Panc1 (cell line): ENCODE measurements around the gene METTL22. TPM values are rescaled to one million over a fixed set of nuclear protein-coding genes. Genes with fewer than 3 reads are reported as not detected.

ENCODE experiments used
- ATAC-seq: fragments of 200-7000 bp; cut with Tn5 transposase; 2 replicates; pipeline ENCODE4 v1.9.1; 2020; ENCODE audit warnings: mild to moderate bottlenecking, moderate library complexity
- BruUV-seq: library from RNA; stranded (reverse); fragments of 400-500 nt; replicated peaks from 2 replicates; lab custom pipeline; 2021; lab: Mats Ljungman, UMichigan
- CTCF ChIA-PET: fragments of 300-600 bp; sonication (Branson Sonifier 250); formaldehyde crosslinking; loops from one replicate; lab custom pipeline; 2022; ENCODE audit warnings: antibody characterized with exemption; lab: Charles Lee
- POLR2A ChIA-PET: fragments of 300-600 bp; sonication (Branson Sonifier 250); formaldehyde crosslinking; loops from one replicate; lab custom pipeline; 2022; ENCODE audit warnings: antibody characterized with exemption; lab: Charles Lee
- DNase-seq: peaks from one replicate; pipeline ENCODE4 v3.0.0-alpha.2; 2010; ENCODE audit warnings: low read depth, low spot score
- H3K27ac ChIP-seq: 2 replicates; pipeline ENCODE4 v1.5.1; 2011; ENCODE audit warnings: mild to moderate bottlenecking, low read length, inconsistent platforms
- H3K27me3 ChIP-seq: fragments of 200-500 bp; sonication (Bioruptor generic); 2 replicates; pipeline ENCODE4 v1.6.0; 2014; ENCODE audit warnings: low read length, inconsistent platforms; ENCODE audit not compliant: control insufficient read depth, insufficient read depth
- H3K36me3 ChIP-seq: fragments of 200-500 bp; sonication (Bioruptor generic); 2 replicates; pipeline ENCODE4 v1.5.1; 2014; ENCODE audit warnings: inconsistent platforms, mild to moderate bottlenecking, low read length, moderate library complexity; ENCODE audit not compliant: control insufficient read depth, insufficient read depth
- H3K4me1 ChIP-seq: 2 replicates; pipeline ENCODE4 v1.5.1; 2011; ENCODE audit warnings: inconsistent platforms, mild to moderate bottlenecking, low read length, moderate library complexity; ENCODE audit not compliant: control insufficient read depth, insufficient read depth
- H3K4me3 ChIP-seq, 2 experiments: 2 replicates each; pipeline ENCODE4 v1.5.1; 2011 to 2012; ENCODE audit warnings: low read depth in 2 of 2, low read length in 2 of 2, mild to moderate bottlenecking in 2 of 2, inconsistent platforms in 1 of 2, moderate library complexity in 1 of 2
- H3K9me3 ChIP-seq: fragments of 200-500 bp; sonication (Bioruptor generic); 2 replicates; pipeline ENCODE4 v1.5.1; 2014; ENCODE audit warnings: low read depth, mild to moderate bottlenecking, inconsistent platforms, low read length, moderate library complexity; ENCODE audit not compliant: control insufficient read depth, insufficient read depth
- POLR2AphosphoS5 ChIP-seq: IDR thresholded peaks from 2 replicates; pipeline ENCODE4 v1.6.1; 2012; ENCODE audit warnings: mild to moderate bottlenecking, low read depth, low read length, moderate library complexity
- SIN3A ChIP-seq: IDR thresholded peaks from 2 replicates; pipeline ENCODE4 v1.6.1; 2012; ENCODE audit warnings: low read depth, mild to moderate bottlenecking, low read length, moderate library complexity, borderline replicate concordance; ENCODE audit not compliant: insufficient read depth
- TCF7L2 ChIP-seq: IDR thresholded peaks from 2 replicates; pipeline ENCODE4 v1.6.1; 2011; ENCODE audit warnings: mild to moderate bottlenecking, low read depth, low read length, inconsistent platforms
- in situ Hi-C: cut with HindIII; loops from 2 replicates; pipeline ENCODE4 v1.10.0; 2016; ENCODE audit warnings: low sequenced_read_pairs, low pct_unique_long_range_greater_than_20kb
- intact Hi-C: fragments of 100-400 bp; cut with micrococcal nuclease; formaldehyde crosslinking; loops from one replicate; pipeline ENCODE4 v1.10.0; 2022; ENCODE audit not compliant: unreplicated experiment
- total RNA-seq: library from RNA; stranded (reverse); gene quantifications from one replicate; pipeline ENCODE4 v1.2.1, GENCODE V29; 2021; ENCODE audit not compliant: unreplicated experiment
- TF ChIP-seq, protein P1 (sequence below): fragments of 450-650 bp; IDR thresholded peaks from 2 replicates; pipeline ENCODE4 v1.5.1; 2017; ENCODE audit warnings: mild to moderate bottlenecking
- TF ChIP-seq, protein P2 (sequence below), 2 experiments: IDR thresholded peaks; 2 replicates each; pipeline ENCODE4 v1.6.1; 2011 to 2012; ENCODE audit warnings: low read depth in 2 of 2, control low read depth in 1 of 2, low read length in 1 of 2, mild to moderate bottlenecking in 1 of 2, moderate library complexity in 1 of 2; ENCODE audit not compliant: insufficient read depth in 1 of 2

The METTL22 gene
- total RNA-seq, 1 experiment from 2014 or later = 31.8 TPM

DNA sequence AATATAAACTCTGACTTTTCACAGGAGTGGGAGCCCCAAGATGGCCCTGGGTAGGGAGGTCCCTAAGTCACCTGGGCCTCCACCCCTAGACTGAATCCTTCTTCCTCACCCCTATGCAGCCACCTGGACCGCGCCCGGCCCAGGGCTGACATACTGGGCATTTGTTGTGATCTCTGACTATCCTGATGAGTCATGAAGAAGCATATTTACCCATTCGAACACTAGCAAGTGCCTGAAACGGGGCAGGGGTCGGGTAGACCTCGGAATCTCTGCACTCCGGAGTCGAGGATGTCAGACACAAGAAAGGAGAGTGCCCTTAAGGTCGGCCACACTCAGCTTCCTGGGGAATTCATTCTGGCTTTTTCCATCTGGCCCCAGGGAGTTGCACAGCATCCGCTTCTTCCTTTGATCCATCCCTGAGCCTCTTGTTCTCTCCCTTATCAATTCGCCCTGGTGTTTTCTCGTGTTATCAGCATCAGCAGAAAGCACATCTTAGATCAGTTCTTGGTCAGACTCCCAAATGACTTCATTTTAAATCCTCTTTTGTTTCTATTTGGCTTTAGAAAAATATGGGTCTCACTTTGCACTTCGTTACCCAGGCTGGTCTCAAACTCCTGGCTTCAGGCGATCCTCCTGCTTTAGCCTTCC is 10.4 kb downstream of the METTL22 start:
- ATAC-seq (no peak), DNase-seq (no peak)
- ChIA-PET POLR2A (no interaction called here), CTCF (no interaction called here)
- Histone ChIP-seq H3K4me1 (no peaks in the 10 kb centered on the region), H3K27ac (no peak overlapping the region), H3K9me3 (no peaks in the 10 kb centered on the region), H3K4me3 (no peak overlapping the region), H3K27me3 (no peaks in the 10 kb centered on the region), H3K36me3 (peaks cover 5% of the 10 kb centered on the region)
- intact Hi-C loops = no loop called here
- BruUV-seq = no TSS peak
- TF ChIP-seq, protein P1, sequence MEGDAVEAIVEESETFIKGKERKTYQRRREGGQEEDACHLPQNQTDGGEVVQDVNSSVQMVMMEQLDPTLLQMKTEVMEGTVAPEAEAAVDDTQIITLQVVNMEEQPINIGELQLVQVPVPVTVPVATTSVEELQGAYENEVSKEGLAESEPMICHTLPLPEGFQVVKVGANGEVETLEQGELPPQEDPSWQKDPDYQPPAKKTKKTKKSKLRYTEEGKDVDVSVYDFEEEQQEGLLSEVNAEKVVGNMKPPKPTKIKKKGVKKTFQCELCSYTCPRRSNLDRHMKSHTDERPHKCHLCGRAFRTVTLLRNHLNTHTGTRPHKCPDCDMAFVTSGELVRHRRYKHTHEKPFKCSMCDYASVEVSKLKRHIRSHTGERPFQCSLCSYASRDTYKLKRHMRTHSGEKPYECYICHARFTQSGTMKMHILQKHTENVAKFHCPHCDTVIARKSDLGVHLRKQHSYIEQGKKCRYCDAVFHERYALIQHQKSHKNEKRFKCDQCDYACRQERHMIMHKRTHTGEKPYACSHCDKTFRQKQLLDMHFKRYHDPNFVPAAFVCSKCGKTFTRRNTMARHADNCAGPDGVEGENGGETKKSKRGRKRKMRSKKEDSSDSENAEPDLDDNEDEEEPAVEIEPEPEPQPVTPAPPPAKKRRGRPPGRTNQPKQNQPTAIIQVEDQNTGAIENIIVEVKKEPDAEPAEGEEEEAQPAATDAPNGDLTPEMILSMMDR = no peak
- TF ChIP-seq, protein P2, sequence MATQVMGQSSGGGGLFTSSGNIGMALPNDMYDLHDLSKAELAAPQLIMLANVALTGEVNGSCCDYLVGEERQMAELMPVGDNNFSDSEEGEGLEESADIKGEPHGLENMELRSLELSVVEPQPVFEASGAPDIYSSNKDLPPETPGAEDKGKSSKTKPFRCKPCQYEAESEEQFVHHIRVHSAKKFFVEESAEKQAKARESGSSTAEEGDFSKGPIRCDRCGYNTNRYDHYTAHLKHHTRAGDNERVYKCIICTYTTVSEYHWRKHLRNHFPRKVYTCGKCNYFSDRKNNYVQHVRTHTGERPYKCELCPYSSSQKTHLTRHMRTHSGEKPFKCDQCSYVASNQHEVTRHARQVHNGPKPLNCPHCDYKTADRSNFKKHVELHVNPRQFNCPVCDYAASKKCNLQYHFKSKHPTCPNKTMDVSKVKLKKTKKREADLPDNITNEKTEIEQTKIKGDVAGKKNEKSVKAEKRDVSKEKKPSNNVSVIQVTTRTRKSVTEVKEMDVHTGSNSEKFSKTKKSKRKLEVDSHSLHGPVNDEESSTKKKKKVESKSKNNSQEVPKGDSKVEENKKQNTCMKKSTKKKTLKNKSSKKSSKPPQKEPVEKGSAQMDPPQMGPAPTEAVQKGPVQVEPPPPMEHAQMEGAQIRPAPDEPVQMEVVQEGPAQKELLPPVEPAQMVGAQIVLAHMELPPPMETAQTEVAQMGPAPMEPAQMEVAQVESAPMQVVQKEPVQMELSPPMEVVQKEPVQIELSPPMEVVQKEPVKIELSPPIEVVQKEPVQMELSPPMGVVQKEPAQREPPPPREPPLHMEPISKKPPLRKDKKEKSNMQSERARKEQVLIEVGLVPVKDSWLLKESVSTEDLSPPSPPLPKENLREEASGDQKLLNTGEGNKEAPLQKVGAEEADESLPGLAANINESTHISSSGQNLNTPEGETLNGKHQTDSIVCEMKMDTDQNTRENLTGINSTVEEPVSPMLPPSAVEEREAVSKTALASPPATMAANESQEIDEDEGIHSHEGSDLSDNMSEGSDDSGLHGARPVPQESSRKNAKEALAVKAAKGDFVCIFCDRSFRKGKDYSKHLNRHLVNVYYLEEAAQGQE (IDR thresholded peaks at IDR 0.05; ENCODE audit: insufficient read depth in 1 of 2, low read depth in 2 of 2, low read length in 1 of 2) = no peak
- TF ChIP-seq POLR2AphosphoS5 (no peak), TCF7L2 (no peak), SIN3A (no peak)
- in situ Hi-C loops = no loop called here

DNA sequence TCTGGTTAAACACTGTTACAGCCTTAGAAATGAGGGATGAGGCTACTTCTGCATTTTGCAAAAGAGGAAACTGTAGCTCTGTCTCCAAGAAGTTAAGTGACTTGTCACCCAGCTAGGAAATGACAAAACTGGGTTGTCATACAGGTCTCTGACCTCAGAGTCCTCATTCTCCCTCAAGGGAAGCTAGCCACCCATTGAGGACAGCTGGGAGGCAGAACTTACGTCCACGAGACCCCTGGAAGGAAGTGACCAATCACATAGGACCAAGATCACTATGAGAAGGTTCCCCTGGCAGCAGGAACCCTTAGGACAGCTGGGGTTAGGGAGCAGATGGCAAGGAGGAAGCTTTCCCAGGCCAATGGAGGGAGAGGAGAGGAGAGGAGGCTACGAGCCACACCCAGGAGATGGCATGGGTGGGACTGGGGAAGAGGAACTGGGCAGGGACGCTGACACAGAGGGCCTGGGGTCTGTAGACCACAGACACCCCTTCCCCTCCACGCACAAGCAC is 11.2 kb downstream of the METTL22 start:
- Histone ChIP-seq H3K27me3 (no peaks in the 10 kb centered on the region), H3K4me3 (no peak overlapping the region), H3K36me3 (peaks cover 5% of the 10 kb centered on the region), H3K27ac (no peak overlapping the region), H3K4me1 (no peaks in the 10 kb centered on the region), H3K9me3 (no peaks in the 10 kb centered on the region)
- TF ChIP-seq SIN3A (no peak), TCF7L2 (no peak), POLR2AphosphoS5 (no peak)
- TF ChIP-seq, protein P1 = no peak
- TF ChIP-seq, protein P2 (IDR thresholded peaks at IDR 0.05; ENCODE audit: insufficient read depth in 1 of 2, low read depth in 2 of 2, low read length in 1 of 2) = no peak
- ChIA-PET CTCF (no interaction called here), POLR2A (no interaction called here)
- in situ Hi-C loops (no loop called here), intact Hi-C loops (no loop called here)
- no peak for ATAC-seq
- no peak for DNase-seq
- BruUV-seq = no TSS peak
